ENCODE results near the gene ATP10A.
"Not testable (repeated sequence)": the region's sequence is repeated elsewhere in the genome, so short reads cannot be mapped to it uniquely, and the experiment has no call there.

GRCh38 chr15:25856059-25856458, 7.1 kb downstream of the ATP10A start:
- TF ChIP-seq POLR2A (IDR thresholded peaks at IDR 0.05), result not testable (repeated sequence)
- TF ChIP-seq, protein P1, sequence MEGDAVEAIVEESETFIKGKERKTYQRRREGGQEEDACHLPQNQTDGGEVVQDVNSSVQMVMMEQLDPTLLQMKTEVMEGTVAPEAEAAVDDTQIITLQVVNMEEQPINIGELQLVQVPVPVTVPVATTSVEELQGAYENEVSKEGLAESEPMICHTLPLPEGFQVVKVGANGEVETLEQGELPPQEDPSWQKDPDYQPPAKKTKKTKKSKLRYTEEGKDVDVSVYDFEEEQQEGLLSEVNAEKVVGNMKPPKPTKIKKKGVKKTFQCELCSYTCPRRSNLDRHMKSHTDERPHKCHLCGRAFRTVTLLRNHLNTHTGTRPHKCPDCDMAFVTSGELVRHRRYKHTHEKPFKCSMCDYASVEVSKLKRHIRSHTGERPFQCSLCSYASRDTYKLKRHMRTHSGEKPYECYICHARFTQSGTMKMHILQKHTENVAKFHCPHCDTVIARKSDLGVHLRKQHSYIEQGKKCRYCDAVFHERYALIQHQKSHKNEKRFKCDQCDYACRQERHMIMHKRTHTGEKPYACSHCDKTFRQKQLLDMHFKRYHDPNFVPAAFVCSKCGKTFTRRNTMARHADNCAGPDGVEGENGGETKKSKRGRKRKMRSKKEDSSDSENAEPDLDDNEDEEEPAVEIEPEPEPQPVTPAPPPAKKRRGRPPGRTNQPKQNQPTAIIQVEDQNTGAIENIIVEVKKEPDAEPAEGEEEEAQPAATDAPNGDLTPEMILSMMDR (IDR thresholded peaks at IDR 0.05), result not testable (repeated sequence)
